GM12878 (cell line): Measurements from ENCODE around the gene ZNF100. TPM values are rescaled to one million over a fixed set of nuclear protein-coding genes. Genes with fewer than 3 reads are reported as not detected.
"Not testable (repeated sequence)": the region's sequence is repeated elsewhere in the genome, so short reads cannot be mapped to it uniquely, and the experiment has no call there.

Experiments
- ATAC-seq: fragments of 200-7000 bp; cut with Tn5 transposase; 3 replicates; pipeline ENCODE4 v1.9.1; 2020; ENCODE audit warnings: mild to moderate bottlenecking, moderate library complexity
- BruUV-seq: library from RNA; stranded (reverse); fragments of 400-500 nt; replicated peaks from 2 replicates; lab custom pipeline; 2021; lab: Mats Ljungman, UMichigan
- CTCF ChIA-PET: fragments of 300-600 bp; sonication (Branson Sonifier 250); formaldehyde crosslinking; extraction: SDS; loops from one replicate; lab custom pipeline; 2021; ENCODE audit warnings: inconsistent platforms; lab: Yijun Ruan, JAX
- POLR2A ChIA-PET: fragments of 350-600 bp; formaldehyde crosslinking; extraction: SDS; loops from one replicate; lab custom pipeline; 2021; ENCODE audit warnings: inconsistent platforms; lab: Charles Lee
- RAD21 ChIA-PET: fragments of 300-600 bp; sonication (Branson Sonifier 250); formaldehyde crosslinking; loops from one replicate; lab custom pipeline; 2023; ENCODE audit warnings: antibody characterized with exemption; ENCODE audit not compliant: unreplicated experiment; lab: Charles Lee
- SMC1A ChIA-PET: fragments of 300-600 bp; sonication (Branson Sonifier 250); formaldehyde crosslinking; loops from one replicate; lab custom pipeline; 2023; ENCODE audit not compliant: unreplicated experiment, uncharacterized antibody; lab: Charles Lee
- DNase-seq: peaks from one replicate; pipeline ENCODE4 v3.0.0-alpha.2; 2011; ENCODE audit warnings: low read depth, low spot score
- FAIRE-seq: peaks from 3 replicates; lab custom pipeline; 2011; peaks lifted over from hg19 to GRCh38; lab: Jason Lieb, UNC
- H2AFZ ChIP-seq: 2 replicates; pipeline ENCODE4 v1.6.0; 2011; ENCODE audit warnings: low read depth, low read length, control low read depth; ENCODE audit not compliant: control insufficient read depth
- H3K27ac ChIP-seq: 2 replicates; pipeline ENCODE4 v1.5.1; 2011; ENCODE audit warnings: control low read depth; ENCODE audit not compliant: control insufficient read depth, insufficient read depth
- H3K27me3 ChIP-seq, 2 experiments: replicated peaks in 1 of 2; 2 replicates each; pipeline versions ENCODE4 v1.6.0 to v1.6.1; 2011; ENCODE audit warnings: low read length in 1 of 2; ENCODE audit not compliant: control insufficient read depth in 2 of 2, insufficient read depth in 2 of 2
- H3K36me3 ChIP-seq, 2 experiments: 2 replicates each; pipeline ENCODE4 v1.5.1; 2011; ENCODE audit warnings: low read length in 1 of 2; ENCODE audit not compliant: control insufficient read depth in 2 of 2, insufficient read depth in 2 of 2
- H3K4me1 ChIP-seq: 2 replicates; pipeline ENCODE4 v1.6.1; 2011; ENCODE audit warnings: mild to moderate bottlenecking, low read length, moderate library complexity, mixed read lengths; ENCODE audit not compliant: control insufficient read depth, insufficient read depth
- H3K4me2 ChIP-seq: 2 replicates; pipeline ENCODE4 v1.6.0; 2011; ENCODE audit warnings: control low read depth; ENCODE audit not compliant: control insufficient read depth, insufficient read depth
- H3K4me3 ChIP-seq: fragments of 200-600 bp; sonication (generic); 2 replicates; pipeline ENCODE4 v1.5.1; 2016
- H3K79me2 ChIP-seq: 2 replicates; pipeline ENCODE4 v1.6.0; 2011; ENCODE audit warnings: low read length; ENCODE audit not compliant: control insufficient read depth, insufficient read depth
- H3K9ac ChIP-seq: 2 replicates; pipeline ENCODE4 v1.8.0; 2011; ENCODE audit warnings: low read length, control low read depth, mixed read lengths; ENCODE audit not compliant: control insufficient read depth, insufficient read depth
- H3K9me3 ChIP-seq: replicated peaks from 3 replicates; pipeline ENCODE4 v1.5.1; 2011; ENCODE audit warnings: mild to moderate bottlenecking, low read length; ENCODE audit not compliant: control insufficient read depth, insufficient read depth
- H4K20me1 ChIP-seq: 2 replicates; pipeline ENCODE4 v1.6.0; 2011; ENCODE audit not compliant: control insufficient read depth, insufficient read depth
- CHD2 ChIP-seq: IDR thresholded peaks from 2 replicates; pipeline ENCODE4 v1.6.1; 2011; ENCODE audit warnings: low read depth, low read length, improper control_type of control experiment, borderline replicate concordance
- EGR1 ChIP-seq, 2 experiments: IDR thresholded peaks; 1 replicate in 1 of 2; 2 replicates in 1 of 2; pipeline ENCODE4 v1.6.1; 2011 to 2012; ENCODE audit warnings: low read depth in 2 of 2, low read length in 2 of 2, borderline replicate concordance in 1 of 2, mild to moderate bottlenecking in 1 of 2, moderate library complexity in 1 of 2
- POLR2AphosphoS2 ChIP-seq: IDR thresholded peaks from 2 replicates; pipeline ENCODE4 v1.6.1; 2011; ENCODE audit warnings: low read depth, mild to moderate bottlenecking, low read length, improper control_type of control experiment, moderate library complexity
- SUZ12 ChIP-seq: fragments of 200-600 bp; sonication (generic); IDR thresholded peaks from one replicate; pipeline ENCODE4 v1.6.1; 2018; ENCODE audit warnings: antibody characterized with exemption, mild to moderate bottlenecking; ENCODE audit not compliant: unreplicated experiment
- ZNF274 ChIP-seq: IDR thresholded peaks from one replicate; pipeline ENCODE4 v1.8.0; 2011; ENCODE audit not compliant: insufficient read length, insufficient read depth
- WGBS: methylation state at CpG from one replicate; pipeline ENCODE4 v1.1.6; 2016; ENCODE audit warnings: low lambda C conversion rate; ENCODE audit not compliant: insufficient replicate concordance, insufficient coverage; ENCODE audit errors: missing lambda C conversion rate; 5-methylcytosine and 5-hydroxymethylcytosine counted together
- in situ Hi-C: fragments of 300-500 bp; cut with MboI; formaldehyde crosslinking; loops from 9 replicates; pipeline ENCODE4 v1.14.3; 2018; ENCODE audit warnings: mixed read lengths
- intact Hi-C: fragments of 100-400 bp; cut with micrococcal nuclease; formaldehyde crosslinking; loops from one replicate; pipeline ENCODE4 v1.14.2; 2022; ENCODE audit not compliant: unreplicated experiment
- polyA plus RNA-seq, 11 experiments: library from polyadenylated mRNA; depleted of rRNA in 4 of 11; unstranded in 6 of 11; stranded (reverse) in 5 of 11; fragments of >200 nt; fragmentation: Nextera tagmentation in 4 of 11; fragmentation: Illumina TruSeq in 1 of 11; extraction: Ambion mirVana in 4 of 11; extraction: Trizol in 1 of 11; gene quantifications; 1 replicate in 1 of 11; 2 replicates in 10 of 11; pipeline versions ENCODE4 v1.2.1 to v1.2.3, GENCODE V29; 2011 to 2016; ENCODE audit warnings: inconsistent platforms in 2 of 11, missing spikeins in 2 of 11, low read depth in 1 of 11
- total RNA-seq, 4 experiments: library from RNA; depleted of rRNA in 3 of 4; stranded (reverse); fragments of >200 nt in 3 of 4; fragmentation: Illumina TruSeq in 1 of 4; extraction: Trizol in 1 of 4; gene quantifications; 2 replicates each; pipeline versions ENCODE4 v1.2.1 to v1.2.3, GENCODE V29; 2013 to 2021
- TF ChIP-seq, protein P1 (sequence below): IDR thresholded peaks from 2 replicates; pipeline ENCODE4 v1.6.1; 2012; ENCODE audit warnings: low read depth, low read length, improper control_type of control experiment
- TF ChIP-seq, protein P2 (sequence below): IDR thresholded peaks from 2 replicates; pipeline ENCODE4 v1.6.1; 2012; ENCODE audit warnings: low read length, inconsistent platforms
- TF ChIP-seq, protein P3 (sequence below): fragments of 450-650 bp; IDR thresholded peaks from 2 replicates; pipeline ENCODE4 v1.6.1; 2016; ENCODE audit warnings: mild to moderate bottlenecking

Gene ZNF100
- total and polyA plus RNA-seq, 10 of the 15 experiments (the other 5 are each of a cell fraction or from before 2014, with no cell fraction given), result 3.0 to 18.2 (median 9.4) TPM

DNA sequence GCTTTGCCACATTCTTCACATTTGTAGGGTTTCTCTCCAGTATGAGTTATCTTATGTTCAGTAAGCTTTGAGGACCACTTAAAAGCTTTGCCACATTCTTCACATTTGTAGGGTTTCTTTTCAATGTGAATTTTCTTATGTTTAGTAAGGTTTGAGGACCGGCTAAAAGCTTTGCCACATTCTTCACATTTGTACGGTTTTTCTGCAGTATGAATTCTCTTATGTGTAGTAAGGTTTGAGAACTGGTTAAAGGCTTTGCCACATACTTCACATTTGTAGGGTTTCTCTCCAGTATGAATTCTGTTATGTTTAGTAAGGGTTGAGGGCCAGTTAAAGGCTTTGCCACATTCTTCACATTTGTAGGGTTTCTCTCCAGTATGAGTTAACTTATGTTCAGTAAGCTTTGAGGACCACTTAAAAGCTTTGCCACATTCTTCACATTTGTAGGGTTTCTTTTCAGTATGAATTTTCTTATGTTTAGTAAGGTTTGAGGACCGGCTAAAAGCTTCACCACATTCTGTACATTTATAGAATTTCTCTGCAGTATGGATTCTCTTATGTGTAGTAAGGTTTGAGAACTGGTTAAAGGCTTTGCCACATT lies 41.1 kb upstream of the ZNF100 start:
- H3K9me3 ChIP-seq, CTCF ChIA-PET, H3K4me1 ChIP-seq, H3K79me2 ChIP-seq, RAD21 ChIA-PET, intact Hi-C loops, in situ Hi-C loops, FAIRE-seq, ATAC-seq, H3K36me3 ChIP-seq, H2AFZ ChIP-seq, DNase-seq, H4K20me1 ChIP-seq, H3K27ac ChIP-seq, H3K4me3 ChIP-seq, POLR2A ChIA-PET, SMC1A ChIA-PET, H3K9ac ChIP-seq, H3K4me2 ChIP-seq, H3K27me3 ChIP-seq, BruUV-seq: not testable (repeated sequence)
- WGBS, result 94% methylated on average over 3 of the region's 3 CpGs
- TF ChIP-seq ZNF274, result peak; percentile 7

DNA sequence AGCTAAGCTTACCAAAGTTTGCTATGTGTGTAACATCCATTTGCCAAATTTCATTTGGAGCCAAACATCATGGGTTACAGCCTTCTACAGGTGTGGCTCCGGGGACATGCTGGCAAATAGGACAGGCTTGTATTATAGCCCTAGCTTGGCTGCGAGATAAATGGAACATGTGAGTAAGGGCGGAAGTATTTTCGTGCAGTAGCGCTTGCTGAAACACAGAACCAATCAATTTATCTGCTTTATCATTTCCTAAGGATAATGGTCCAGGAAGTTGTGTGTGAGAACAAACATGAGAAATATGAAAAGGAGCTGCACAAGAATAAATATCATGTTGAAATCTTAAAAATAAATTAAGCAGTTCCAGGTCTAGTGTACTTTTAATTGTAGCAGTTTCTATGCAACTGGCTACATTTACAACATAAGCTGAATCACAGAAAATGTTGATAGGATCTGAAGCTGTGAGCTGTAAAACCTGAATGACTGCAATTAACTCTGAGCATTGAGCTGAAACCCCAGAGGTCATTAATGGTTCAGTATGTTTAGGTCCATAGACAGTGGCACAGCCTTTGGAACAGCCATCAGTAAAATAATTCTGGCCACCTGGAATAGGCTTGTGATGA lies 22.2 kb upstream of the ZNF100 start:
- BruUV-seq, result no TSS peak
- Histone ChIP-seq H3K4me1 (no peaks in the 10 kb centered on the region), H3K36me3 (no peaks in the 10 kb centered on the region), H2AFZ (no peak overlapping the region), H3K79me2 (no peaks in the 10 kb centered on the region), H3K9me3 (no peaks in the 10 kb centered on the region; the same call in 2 of the 3 replicates), H3K27me3 (no peaks in the 10 kb centered on the region), H3K9ac (no peak overlapping the region), H3K27ac (no peak overlapping the region), H4K20me1 (no peaks in the 10 kb centered on the region), H3K4me2 (no peak overlapping the region), H3K4me3 (no peak overlapping the region)
- RAD21 ChIA-PET, result no interaction called here
- in situ Hi-C loops, result no loop called here
- POLR2A ChIA-PET, result no interaction called here
- CTCF ChIA-PET, result no interaction called here
- intact Hi-C loops, result no loop called here
- FAIRE-seq (no peak), ATAC-seq (no peak), DNase-seq (no peak)
- 24% methylated on average over 5 of the region's 5 CpGs for WGBS
- SMC1A ChIA-PET, result no interaction called here
- TF ChIP-seq EGR1 (IDR thresholded peaks at IDR 0.05; ENCODE audit: borderline replicate concordance in 1 of 2, low read depth in 2 of 2, low read length in 2 of 2), result no peak
- no peak for TF ChIP-seq CHD2
- no peak for TF ChIP-seq POLR2AphosphoS2
- TF ChIP-seq, protein P1, sequence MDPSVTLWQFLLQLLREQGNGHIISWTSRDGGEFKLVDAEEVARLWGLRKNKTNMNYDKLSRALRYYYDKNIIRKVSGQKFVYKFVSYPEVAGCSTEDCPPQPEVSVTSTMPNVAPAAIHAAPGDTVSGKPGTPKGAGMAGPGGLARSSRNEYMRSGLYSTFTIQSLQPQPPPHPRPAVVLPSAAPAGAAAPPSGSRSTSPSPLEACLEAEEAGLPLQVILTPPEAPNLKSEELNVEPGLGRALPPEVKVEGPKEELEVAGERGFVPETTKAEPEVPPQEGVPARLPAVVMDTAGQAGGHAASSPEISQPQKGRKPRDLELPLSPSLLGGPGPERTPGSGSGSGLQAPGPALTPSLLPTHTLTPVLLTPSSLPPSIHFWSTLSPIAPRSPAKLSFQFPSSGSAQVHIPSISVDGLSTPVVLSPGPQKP, result no peak
- TF ChIP-seq, protein P2, sequence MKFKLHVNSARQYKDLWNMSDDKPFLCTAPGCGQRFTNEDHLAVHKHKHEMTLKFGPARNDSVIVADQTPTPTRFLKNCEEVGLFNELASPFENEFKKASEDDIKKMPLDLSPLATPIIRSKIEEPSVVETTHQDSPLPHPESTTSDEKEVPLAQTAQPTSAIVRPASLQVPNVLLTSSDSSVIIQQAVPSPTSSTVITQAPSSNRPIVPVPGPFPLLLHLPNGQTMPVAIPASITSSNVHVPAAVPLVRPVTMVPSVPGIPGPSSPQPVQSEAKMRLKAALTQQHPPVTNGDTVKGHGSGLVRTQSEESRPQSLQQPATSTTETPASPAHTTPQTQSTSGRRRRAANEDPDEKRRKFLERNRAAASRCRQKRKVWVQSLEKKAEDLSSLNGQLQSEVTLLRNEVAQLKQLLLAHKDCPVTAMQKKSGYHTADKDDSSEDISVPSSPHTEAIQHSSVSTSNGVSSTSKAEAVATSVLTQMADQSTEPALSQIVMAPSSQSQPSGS, result no peak
- TF ChIP-seq, protein P3, sequence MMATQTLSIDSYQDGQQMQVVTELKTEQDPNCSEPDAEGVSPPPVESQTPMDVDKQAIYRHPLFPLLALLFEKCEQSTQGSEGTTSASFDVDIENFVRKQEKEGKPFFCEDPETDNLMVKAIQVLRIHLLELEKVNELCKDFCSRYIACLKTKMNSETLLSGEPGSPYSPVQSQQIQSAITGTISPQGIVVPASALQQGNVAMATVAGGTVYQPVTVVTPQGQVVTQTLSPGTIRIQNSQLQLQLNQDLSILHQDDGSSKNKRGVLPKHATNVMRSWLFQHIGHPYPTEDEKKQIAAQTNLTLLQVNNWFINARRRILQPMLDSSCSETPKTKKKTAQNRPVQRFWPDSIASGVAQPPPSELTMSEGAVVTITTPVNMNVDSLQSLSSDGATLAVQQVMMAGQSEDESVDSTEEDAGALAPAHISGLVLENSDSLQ, result no peak
- TF ChIP-seq SUZ12, result no peak
